GM12891 (cell line): ENCODE data around the gene GSTP1.

Experiments
- PAX5 ChIP-seq: IDR thresholded peaks from 2 replicates; pipeline ENCODE4 v1.6.1; 2011; ENCODE audit warnings: low read length, moderate library complexity, mild to moderate bottlenecking; ENCODE audit not compliant: insufficient read depth, severe bottlenecking
- POLR2A ChIP-seq: IDR thresholded peaks from 2 replicates; pipeline ENCODE4 v1.6.1; 2011; ENCODE audit warnings: low read depth, low read length, control low read depth
- POLR2AphosphoS5 ChIP-seq: IDR thresholded peaks from 2 replicates; pipeline ENCODE4 v1.6.1; 2011; ENCODE audit warnings: low read depth, low read length, control low read depth
- SPI1 ChIP-seq: IDR thresholded peaks from 2 replicates; pipeline ENCODE4 v1.6.1; 2011; ENCODE audit warnings: low read depth, low read length, control low read depth
- TAF1 ChIP-seq: IDR thresholded peaks from 2 replicates; pipeline ENCODE4 v1.6.1; 2011; ENCODE audit warnings: low read depth, low read length, control low read depth

GRCh38 chr11:67561971-67562619 is 21.5 kb upstream of the GSTP1 start:
- TF ChIP-seq POLR2A: no peak
- no peak for TF ChIP-seq POLR2AphosphoS5
- peak; percentile 88 for TF ChIP-seq PAX5
- TF ChIP-seq TAF1: no peak
- no peak for TF ChIP-seq SPI1
